NCI-H1694 treated with DMSO at 0.1 percent for 48 hours (cell line): ENCODE results near the gene SGMS1.
A peak's percentile ranks its signal among the peaks of the same experiment; 100 is the strongest.

Experiments used
- DNase-seq: peaks from one replicate; lab custom pipeline; 2025; lab: John Stamatoyannopoulos, UW

SGMS1 gene

GRCh38 chr10:50610368-50610767 lies 13.4 kb downstream of the SGMS1 start:
- no peak for DNase-seq

- no peak for DNase-seq
Observed at GRCh38 chr10:50607356-50607925, 16.3 kb downstream of the SGMS1 start.

- DNase-seq = no peak
Observed at GRCh38 chr10:50605951-50606270, 17.8 kb downstream of the SGMS1 start.

GRCh38 chr10:50605269-50605950 lies 18.3 kb downstream of the SGMS1 start:
- peak; percentile 43 for DNase-seq

- DNase-seq = peak; percentile 8
Observed at GRCh38 chr10:50604809-50605208, 18.9 kb downstream of the SGMS1 start.

- DNase-seq = peak; percentile 67
Observed at GRCh38 chr10:50604049-50604640, 19.6 kb downstream of the SGMS1 start.

- no peak for DNase-seq
Observed at GRCh38 chr10:50603151-50603850, 20.5 kb downstream of the SGMS1 start.

GRCh38 chr10:50601974-50602373 lies 21.8 kb downstream of the SGMS1 start:
- no peak for DNase-seq

- no peak for DNase-seq
Observed at GRCh38 chr10:50600831-50601477, 22.8 kb downstream of the SGMS1 start.

- DNase-seq = peak; percentile 81
Observed at GRCh38 chr10:50600286-50600685, 23.5 kb downstream of the SGMS1 start.

GRCh38 chr10:50596897-50597296 lies 26.9 kb downstream of the SGMS1 start:
- DNase-seq = no peak

- DNase-seq = no peak
Observed at GRCh38 chr10:50596456-50596855, 27.3 kb downstream of the SGMS1 start.

GRCh38 chr10:50595785-50596184 lies 28.0 kb downstream of the SGMS1 start:
- no peak for DNase-seq

- DNase-seq = peak; percentile 16
Observed at GRCh38 chr10:50593523-50594376, 30.0 kb downstream of the SGMS1 start.

GRCh38 chr10:50592961-50593418 lies 30.8 kb downstream of the SGMS1 start:
- no peak for DNase-seq

- no peak for DNase-seq
Observed at GRCh38 chr10:50590935-50591334, 32.8 kb downstream of the SGMS1 start.

- DNase-seq = no peak
Observed at GRCh38 chr10:50586740-50587088, 37.0 kb downstream of the SGMS1 start.

GRCh38 chr10:50585921-50586739 lies 37.6 kb downstream of the SGMS1 start:
- DNase-seq = no peak

GRCh38 chr10:50582766-50583762 lies 40.7 kb downstream of the SGMS1 start:
- DNase-seq = no peak
